22Rv1 (cell line): ENCODE data around the gene ANKS1B.

Experiments used
- ZFX ChIP-seq: fragments of 450-650 bp; IDR thresholded peaks from 2 replicates; pipeline ENCODE4 v1.6.1; 2017; ENCODE audit warnings: antibody characterized with exemption, borderline replicate concordance
- TF ChIP-seq, protein P1 (sequence below): fragments of 450-650 bp; IDR thresholded peaks from 2 replicates; pipeline ENCODE4 v1.5.1; 2017; ENCODE audit warnings: mild to moderate bottlenecking

GRCh38 chr12:98812225-98812624, 1172.5 kb downstream of the ANKS1B start:
- TF ChIP-seq, protein P1, sequence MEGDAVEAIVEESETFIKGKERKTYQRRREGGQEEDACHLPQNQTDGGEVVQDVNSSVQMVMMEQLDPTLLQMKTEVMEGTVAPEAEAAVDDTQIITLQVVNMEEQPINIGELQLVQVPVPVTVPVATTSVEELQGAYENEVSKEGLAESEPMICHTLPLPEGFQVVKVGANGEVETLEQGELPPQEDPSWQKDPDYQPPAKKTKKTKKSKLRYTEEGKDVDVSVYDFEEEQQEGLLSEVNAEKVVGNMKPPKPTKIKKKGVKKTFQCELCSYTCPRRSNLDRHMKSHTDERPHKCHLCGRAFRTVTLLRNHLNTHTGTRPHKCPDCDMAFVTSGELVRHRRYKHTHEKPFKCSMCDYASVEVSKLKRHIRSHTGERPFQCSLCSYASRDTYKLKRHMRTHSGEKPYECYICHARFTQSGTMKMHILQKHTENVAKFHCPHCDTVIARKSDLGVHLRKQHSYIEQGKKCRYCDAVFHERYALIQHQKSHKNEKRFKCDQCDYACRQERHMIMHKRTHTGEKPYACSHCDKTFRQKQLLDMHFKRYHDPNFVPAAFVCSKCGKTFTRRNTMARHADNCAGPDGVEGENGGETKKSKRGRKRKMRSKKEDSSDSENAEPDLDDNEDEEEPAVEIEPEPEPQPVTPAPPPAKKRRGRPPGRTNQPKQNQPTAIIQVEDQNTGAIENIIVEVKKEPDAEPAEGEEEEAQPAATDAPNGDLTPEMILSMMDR, result no peak
- TF ChIP-seq ZFX, result no peak
